Uterus (tissue), 4 donors: ENCODE data around the gene ZNF71. TPM values are rescaled to one million over a fixed set of nuclear protein-coding genes. Genes with fewer than 3 reads are reported as not detected.
A peak's percentile ranks its signal among the peaks of the same experiment; 100 is the strongest.

Experiments used
- DNase-seq, 2 donors: peaks; one replicate each; pipeline ENCODE4 v3.0.0-alpha.2; 2019 to 2020
- H3K27ac ChIP-seq, 2 donors: fragments of 200-600 bp; sonication (generic); 1 replicate in 1 of 2; 2 replicates in 1 of 2; pipeline ENCODE4 v1.5.1; 2016 to 2018
- H3K27me3 ChIP-seq, 2 donors: fragments of 200-600 bp; sonication (generic); one replicate each; pipeline ENCODE4 v1.5.1; 2018 to 2019; ENCODE audit warnings: control low read depth in 1 of 2
- H3K36me3 ChIP-seq, 2 donors: fragments of 200-600 bp; sonication (generic); one replicate each; pipeline ENCODE4 v1.5.1; 2019; ENCODE audit warnings: control low read depth in 1 of 2
- H3K4me1 ChIP-seq, 2 donors: fragments of 200-600 bp; sonication (generic); one replicate each; pipeline ENCODE4 v1.5.1; 2018 to 2019; ENCODE audit warnings: control low read depth in 1 of 2
- H3K4me3 ChIP-seq, 2 donors: fragments of 200-600 bp; sonication (generic); 1 replicate in 1 of 2; 2 replicates in 1 of 2; pipeline ENCODE4 v1.5.1; 2018 to 2019; ENCODE audit warnings: mild to moderate bottlenecking in 1 of 2
- H3K9me3 ChIP-seq, 2 donors: fragments of 200-600 bp; sonication (generic); one replicate each; pipeline ENCODE4 v1.5.1; 2019; ENCODE audit warnings: control low read depth in 1 of 2
- POLR2A ChIP-seq, 2 donors: fragments of 450-650 bp; IDR thresholded peaks; one replicate each; pipeline ENCODE4 v1.6.1; 2016; ENCODE audit warnings: antibody characterized with exemption in 2 of 2, mild to moderate bottlenecking in 1 of 2, moderate library complexity in 1 of 2
- intact Hi-C: fragments of 100-400 bp; cut with DNase I; formaldehyde crosslinking; loops from one replicate; pipeline ENCODE4 v1.15.1; 2023; ENCODE audit warnings: low total_unique reads
- total RNA-seq, 4 donors: library from RNA; depleted of rRNA in 3 of 4; stranded (reverse); fragments of >200 nt in 3 of 4; gene quantifications; one replicate each; pipeline versions ENCODE4 v1.1.0 to v1.2.4, GENCODE V29; 2014 to 2023
- TF ChIP-seq, protein P1 (sequence below), 4 experiments: fragments of 200-600 bp in 2 of 4; fragments of 450-650 bp in 2 of 4; sonication (generic) in 2 of 4; IDR thresholded peaks; one replicate each; pipeline ENCODE4 v1.5.1; 2016 to 2019; ENCODE audit warnings: antibody characterized with exemption in 4 of 4, mild to moderate bottlenecking in 2 of 4, moderate library complexity in 1 of 4
- donor health status: DM: yes; HTN: yes; CAD: no.

The ZNF71 gene
- total RNA-seq, 4 donors from 2014 or later, result 10.3 to 31.3 (median 13.6) TPM

GRCh38 chr19:56594446-56594782 lies 688 bp upstream of the ZNF71 start:
- intact Hi-C loops, result no loop called here
- H3K4me3 ChIP-seq, result peak overlapping the region; percentile 82 to 92
- TF ChIP-seq, protein P1, sequence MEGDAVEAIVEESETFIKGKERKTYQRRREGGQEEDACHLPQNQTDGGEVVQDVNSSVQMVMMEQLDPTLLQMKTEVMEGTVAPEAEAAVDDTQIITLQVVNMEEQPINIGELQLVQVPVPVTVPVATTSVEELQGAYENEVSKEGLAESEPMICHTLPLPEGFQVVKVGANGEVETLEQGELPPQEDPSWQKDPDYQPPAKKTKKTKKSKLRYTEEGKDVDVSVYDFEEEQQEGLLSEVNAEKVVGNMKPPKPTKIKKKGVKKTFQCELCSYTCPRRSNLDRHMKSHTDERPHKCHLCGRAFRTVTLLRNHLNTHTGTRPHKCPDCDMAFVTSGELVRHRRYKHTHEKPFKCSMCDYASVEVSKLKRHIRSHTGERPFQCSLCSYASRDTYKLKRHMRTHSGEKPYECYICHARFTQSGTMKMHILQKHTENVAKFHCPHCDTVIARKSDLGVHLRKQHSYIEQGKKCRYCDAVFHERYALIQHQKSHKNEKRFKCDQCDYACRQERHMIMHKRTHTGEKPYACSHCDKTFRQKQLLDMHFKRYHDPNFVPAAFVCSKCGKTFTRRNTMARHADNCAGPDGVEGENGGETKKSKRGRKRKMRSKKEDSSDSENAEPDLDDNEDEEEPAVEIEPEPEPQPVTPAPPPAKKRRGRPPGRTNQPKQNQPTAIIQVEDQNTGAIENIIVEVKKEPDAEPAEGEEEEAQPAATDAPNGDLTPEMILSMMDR (IDR thresholded peaks at IDR 0.05), result no peak
- TF ChIP-seq POLR2A (IDR thresholded peaks at IDR 0.05), result no peak

DNA sequence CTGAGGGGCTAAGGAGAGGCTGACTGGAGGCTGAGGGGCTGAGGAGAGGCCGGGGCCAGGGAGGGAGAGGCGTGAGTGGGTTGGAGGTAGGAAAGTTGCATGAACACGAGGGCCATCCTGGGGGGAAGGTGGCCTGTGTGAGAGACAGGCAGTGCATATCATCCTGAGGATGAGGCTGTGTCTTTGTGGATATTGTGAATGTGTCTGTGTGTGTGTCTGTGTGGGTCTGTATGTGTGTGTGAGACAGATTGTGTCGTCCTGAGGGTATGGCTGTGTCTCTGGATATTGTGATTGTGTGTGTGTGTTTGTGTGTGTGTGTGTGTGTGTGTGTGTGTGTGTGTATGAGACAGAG lies 422 bp downstream of the ZNF71 start:
- Histone ChIP-seq H3K27me3 (no peaks in the 10 kb centered on the region), H3K9me3 (peaks cover 0 to 5% of the 10 kb centered on the region in 2 donors), H3K4me1 (no peaks in the 10 kb centered on the region), H3K36me3 (no peaks in the 10 kb centered on the region), H3K27ac (peak overlapping the region; percentile 70 to 77), H3K4me3 (peak overlapping the region; percentile 82 to 92)
- intact Hi-C loops, result no loop called here
- DNase-seq, result no peak
- TF ChIP-seq POLR2A (IDR thresholded peaks at IDR 0.05), result no peak
- TF ChIP-seq, protein P1 (IDR thresholded peaks at IDR 0.05), result no peak

More at GRCh38 chr19:56594446-56594782, 688 bp upstream of the ZNF71 start:
- no peaks in the 10 kb centered on the region for H3K36me3 ChIP-seq
- DNase-seq, result no peak
- H3K4me1 ChIP-seq, result no peaks in the 10 kb centered on the region
- peak overlapping the region in 1 of 2 donors; percentile 70 for H3K27ac ChIP-seq
- no peaks in the 10 kb centered on the region for H3K27me3 ChIP-seq
- peaks cover 0 to 5% of the 10 kb centered on the region in 2 donors for H3K9me3 ChIP-seq

DNA sequence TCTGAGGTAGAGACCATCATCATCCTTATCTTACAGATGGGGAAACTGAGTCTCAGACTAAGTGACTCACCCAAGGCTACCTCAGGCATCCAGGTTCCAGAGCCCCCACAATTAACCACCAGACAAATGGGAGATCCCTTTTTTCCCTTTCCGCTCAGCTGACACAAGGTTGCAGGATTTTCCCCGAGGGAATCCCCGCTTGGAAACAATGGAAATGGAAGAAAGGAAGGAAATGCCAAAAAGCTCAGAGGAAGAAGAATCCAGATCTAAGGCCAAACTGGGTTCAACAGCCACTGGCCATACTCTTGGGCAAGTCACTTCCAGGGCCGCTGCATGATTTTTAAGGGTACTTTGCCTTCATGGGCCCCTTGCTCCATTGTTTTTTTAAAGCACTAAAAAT lies 1.6 kb downstream of the ZNF71 start:
- Histone ChIP-seq H3K4me3 (no peak overlapping the region), H3K27me3 (no peaks in the 10 kb centered on the region), H3K9me3 (peaks cover 0 to 11% of the 10 kb centered on the region in 2 donors), H3K36me3 (no peaks in the 10 kb centered on the region), H3K4me1 (no peaks in the 10 kb centered on the region), H3K27ac (no peak overlapping the region)
- intact Hi-C loops, result no loop called here
- TF ChIP-seq POLR2A (IDR thresholded peaks at IDR 0.05), result no peak
- TF ChIP-seq, protein P1 (IDR thresholded peaks at IDR 0.05), result no peak
- no peak for DNase-seq

DNA sequence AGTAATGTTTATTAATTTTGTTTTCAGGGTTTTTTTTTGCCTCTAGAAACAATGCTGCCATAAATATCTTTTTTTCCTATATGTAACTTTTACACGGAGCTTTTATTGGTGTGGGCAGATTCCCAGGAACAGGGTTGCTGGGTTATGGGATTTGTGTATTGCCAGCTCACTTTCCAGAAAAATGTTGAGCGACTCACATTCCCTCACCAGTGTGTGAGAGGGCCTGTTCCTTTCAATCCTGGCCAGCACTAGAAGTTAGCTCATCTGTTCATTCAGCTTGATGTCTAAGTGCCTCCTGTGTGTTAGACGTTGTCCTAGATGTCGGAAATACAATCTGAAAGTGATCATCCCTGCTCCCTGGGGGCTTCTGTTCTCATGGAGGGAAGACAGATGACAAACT lies 2.6 kb downstream of the ZNF71 start:
- no peak for DNase-seq
- H3K27me3 ChIP-seq, result no peaks in the 10 kb centered on the region
- no peak overlapping the region for H3K4me3 ChIP-seq
- TF ChIP-seq POLR2A (IDR thresholded peaks at IDR 0.05), result no peak
- TF ChIP-seq, protein P1 (IDR thresholded peaks at IDR 0.05), result no peak
- intact Hi-C loops, result no loop called here
- no peak overlapping the region for H3K27ac ChIP-seq
- peaks cover 0 to 11% of the 10 kb centered on the region in 2 donors for H3K9me3 ChIP-seq
- no peaks in the 10 kb centered on the region for H3K4me1 ChIP-seq
- no peaks in the 10 kb centered on the region for H3K36me3 ChIP-seq

DNA sequence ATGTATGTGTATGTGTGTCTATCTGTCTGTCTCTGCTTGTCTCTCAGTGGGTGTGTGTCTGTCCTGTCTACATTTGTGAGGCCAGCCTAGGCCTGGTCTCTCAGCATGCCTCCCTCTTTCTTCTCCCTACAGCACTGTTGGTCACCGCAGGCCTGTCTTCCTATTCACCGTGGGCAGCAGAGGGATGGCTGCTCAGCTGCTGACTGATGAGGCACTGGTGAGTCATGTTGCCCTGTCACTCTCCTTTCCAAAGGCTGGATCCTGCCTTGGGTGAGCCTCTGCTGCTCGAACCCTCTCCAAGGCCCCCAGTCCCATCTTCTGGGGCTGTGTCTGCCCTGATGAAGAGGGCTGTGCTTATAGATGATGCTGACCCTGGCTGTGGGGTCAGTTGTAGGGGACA lies 6.3 kb downstream of the ZNF71 start:
- Histone ChIP-seq H3K27me3 (no peaks in the 10 kb centered on the region), H3K27ac (no peak overlapping the region), H3K36me3 (no peaks in the 10 kb centered on the region), H3K4me1 (no peaks in the 10 kb centered on the region), H3K4me3 (no peak overlapping the region), H3K9me3 (peaks cover 0 to 30% of the 10 kb centered on the region in 2 donors)
- intact Hi-C loops, result no loop called here
- no peak for TF ChIP-seq POLR2A (IDR thresholded peaks at IDR 0.05)
- TF ChIP-seq, protein P1 (IDR thresholded peaks at IDR 0.05), result no peak
- DNase-seq, result no peak
